Right lobe of liver (tissue), 6 donors: ENCODE results near the gene TUBG2. TPM values are rescaled to one million over a fixed set of nuclear protein-coding genes. Genes with fewer than 3 reads are reported as not detected.

Experiments used
- ATAC-seq, 4 donors: fragments of 200-7000 bp; cut with Tn5 transposase; one replicate each; pipeline ENCODE4 v1.9.1; 2020; ENCODE audit warnings: mild to moderate bottlenecking in 4 of 4, moderate library complexity in 4 of 4
- DNase-seq, 3 donors: peaks; one replicate each; pipeline ENCODE4 v3.0.0-alpha.2; 2020
- H3K27ac ChIP-seq, 3 donors: fragments of 200-600 bp; one replicate each; pipeline ENCODE4 v1.8.0; 2022
- H3K27me3 ChIP-seq, 2 donors: fragments of 200-600 bp; one replicate each; pipeline ENCODE4 v1.8.0; 2022
- H3K36me3 ChIP-seq, 4 donors: fragments of 200-600 bp; sonication (generic) in 1 of 4; one replicate each; pipeline versions ENCODE4 v1.5.1 to v1.8.0; 2017 to 2022; ENCODE audit warnings: control low read depth in 1 of 4
- H3K4me1 ChIP-seq, 4 donors: fragments of 200-600 bp; sonication (generic) in 1 of 4; one replicate each; pipeline versions ENCODE4 v1.5.1 to v1.8.0; 2017 to 2022; ENCODE audit warnings: control low read depth in 1 of 4
- H3K4me3 ChIP-seq, 3 donors: fragments of 200-600 bp; one replicate each; pipeline ENCODE4 v1.8.0; 2022
- H3K9me3 ChIP-seq, 4 donors: fragments of 200-600 bp; sonication (generic) in 1 of 4; one replicate each; pipeline versions ENCODE4 v1.5.1 to v1.8.0; 2017 to 2022; ENCODE audit warnings: control low read depth in 1 of 4
- POLR2A ChIP-seq: fragments of 450-650 bp; IDR thresholded peaks from one replicate; pipeline ENCODE4 v1.6.1; 2017; ENCODE audit warnings: antibody characterized with exemption, mild to moderate bottlenecking
- WGBS: methylation state at CpG from one replicate; pipeline ENCODE4 v1.1.6; 2018; ENCODE audit warnings: low coverage, low lambda C conversion rate; ENCODE audit not compliant: insufficient coverage; ENCODE audit errors: missing lambda C conversion rate; 5-methylcytosine and 5-hydroxymethylcytosine counted together
- intact Hi-C, 2 donors: fragments of 100-400 bp; cut with DNase I; formaldehyde crosslinking; loops; one replicate each; pipeline versions ENCODE4 v1.11.2 to v1.14.1; 2022
- total RNA-seq, 6 experiments: library from RNA; depleted of rRNA in 2 of 6; stranded (reverse); fragments of >200 nt in 2 of 6; fragmentation: NEBNext Ultra II Directional in 3 of 6; extraction: Animal tissue kit (Norgen Biotek cat#: 25700) in 3 of 6; gene quantifications; one replicate each; pipeline versions ENCODE4 v1.1.0 to v1.2.4, GENCODE V29; 2016 to 2023
- TF ChIP-seq, protein P1 (sequence below), 4 donors: fragments of 200-600 bp in 3 of 4; fragments of 450-650 bp in 1 of 4; IDR thresholded peaks; one replicate each; pipeline versions ENCODE4 v1.5.1 to v1.8.0; 2016 to 2022; ENCODE audit warnings: antibody characterized with exemption in 4 of 4, mild to moderate bottlenecking in 2 of 4
- donor health status: DM: no; HTN: yes; CAD: no.
- donor health status: DM: no; HTN: no; CAD: no.
- donor health status: DM: no; HTN: no; CAD: no.
- donor health status: DM: no; HTN: yes; CAD: no.
- donor health status: DM: no; HTN: yes; CAD: no.

TUBG2 gene
- total RNA-seq, 6 experiments from 2014 or later: 6.8 to 10.7 (median 7.5) TPM

DNA sequence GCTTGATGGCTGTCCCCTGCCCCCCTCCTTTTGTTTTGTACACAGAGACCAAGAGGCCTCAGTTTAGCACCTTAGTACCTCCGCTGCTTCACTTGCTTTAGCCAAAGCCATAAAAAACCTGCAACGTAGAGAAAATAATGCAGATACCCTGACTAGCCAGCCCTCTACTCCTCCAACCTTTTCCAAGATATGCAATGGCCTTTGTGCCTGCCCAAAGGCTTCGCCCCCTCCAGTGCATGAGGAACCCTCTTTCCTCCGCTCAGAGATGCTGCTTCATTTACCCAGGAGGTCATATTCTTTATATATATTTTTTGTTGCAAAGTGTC is 40.3 kb downstream of the TUBG2 start:
- no peak overlapping the region for H3K4me3 ChIP-seq
- WGBS: 100% methylated on average over 2 of the region's 4 CpGs
- no peaks in the 10 kb centered on the region for H3K9me3 ChIP-seq
- H3K27ac ChIP-seq: no peak overlapping the region
- peaks cover 0 to 30% (median 12%) of the 10 kb centered on the region in 4 donors for H3K36me3 ChIP-seq
- ATAC-seq: no peak
- no peaks in the 10 kb centered on the region for H3K4me1 ChIP-seq
- no peak for TF ChIP-seq POLR2A
- TF ChIP-seq, protein P1, sequence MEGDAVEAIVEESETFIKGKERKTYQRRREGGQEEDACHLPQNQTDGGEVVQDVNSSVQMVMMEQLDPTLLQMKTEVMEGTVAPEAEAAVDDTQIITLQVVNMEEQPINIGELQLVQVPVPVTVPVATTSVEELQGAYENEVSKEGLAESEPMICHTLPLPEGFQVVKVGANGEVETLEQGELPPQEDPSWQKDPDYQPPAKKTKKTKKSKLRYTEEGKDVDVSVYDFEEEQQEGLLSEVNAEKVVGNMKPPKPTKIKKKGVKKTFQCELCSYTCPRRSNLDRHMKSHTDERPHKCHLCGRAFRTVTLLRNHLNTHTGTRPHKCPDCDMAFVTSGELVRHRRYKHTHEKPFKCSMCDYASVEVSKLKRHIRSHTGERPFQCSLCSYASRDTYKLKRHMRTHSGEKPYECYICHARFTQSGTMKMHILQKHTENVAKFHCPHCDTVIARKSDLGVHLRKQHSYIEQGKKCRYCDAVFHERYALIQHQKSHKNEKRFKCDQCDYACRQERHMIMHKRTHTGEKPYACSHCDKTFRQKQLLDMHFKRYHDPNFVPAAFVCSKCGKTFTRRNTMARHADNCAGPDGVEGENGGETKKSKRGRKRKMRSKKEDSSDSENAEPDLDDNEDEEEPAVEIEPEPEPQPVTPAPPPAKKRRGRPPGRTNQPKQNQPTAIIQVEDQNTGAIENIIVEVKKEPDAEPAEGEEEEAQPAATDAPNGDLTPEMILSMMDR (IDR thresholded peaks at IDR 0.05): no peak
- no peaks in the 10 kb centered on the region for H3K27me3 ChIP-seq
- intact Hi-C loops: no loop called here
- DNase-seq: no peak

DNA sequence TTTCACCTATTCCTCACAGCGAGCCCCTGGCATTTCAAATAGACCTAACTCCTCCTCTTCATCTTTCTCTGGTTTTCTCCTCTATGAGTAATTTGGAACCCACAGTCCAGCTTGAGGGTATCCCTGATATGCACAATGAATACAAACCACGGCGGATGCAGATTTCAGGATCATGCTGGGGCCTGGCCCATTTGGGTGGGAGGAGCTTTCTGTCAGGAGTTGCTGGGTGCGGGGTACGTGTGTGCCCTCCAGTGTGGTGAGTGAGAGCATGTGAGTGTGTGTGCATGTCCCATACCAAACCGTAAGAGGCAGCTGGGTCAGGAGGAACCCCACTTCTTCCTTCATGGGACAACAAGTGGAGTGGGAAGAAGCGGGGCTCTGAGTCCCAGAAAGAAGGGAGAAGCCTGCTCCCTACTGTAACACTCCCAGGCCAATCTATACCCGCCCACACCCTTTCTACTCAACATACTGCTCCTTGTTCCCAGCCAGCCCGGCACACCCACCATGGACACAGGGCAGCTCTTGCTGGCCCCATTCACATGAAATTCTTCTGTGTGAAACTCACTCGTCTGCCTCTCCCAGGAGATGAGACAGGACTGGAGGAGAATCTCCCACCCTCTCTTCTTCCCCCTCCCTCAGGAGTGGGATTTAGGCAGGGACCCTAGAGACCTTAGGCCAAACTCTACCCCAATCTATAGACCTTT is 41.7 kb downstream of the TUBG2 start:
- Histone ChIP-seq H3K4me1 (no peaks in the 10 kb centered on the region), H3K4me3 (no peak overlapping the region), H3K27me3 (no peaks in the 10 kb centered on the region), H3K9me3 (no peaks in the 10 kb centered on the region), H3K36me3 (peaks cover 0 to 44% (median 23%) of the 10 kb centered on the region in 4 donors), H3K27ac (no peak overlapping the region)
- TF ChIP-seq, protein P1 (IDR thresholded peaks at IDR 0.05): no peak
- no peak for TF ChIP-seq POLR2A
- WGBS: no CpG with 5 or more reads among the region's 10 CpGs
- ATAC-seq: no peak
- intact Hi-C loops: no loop called here
- no peak for DNase-seq

DNA sequence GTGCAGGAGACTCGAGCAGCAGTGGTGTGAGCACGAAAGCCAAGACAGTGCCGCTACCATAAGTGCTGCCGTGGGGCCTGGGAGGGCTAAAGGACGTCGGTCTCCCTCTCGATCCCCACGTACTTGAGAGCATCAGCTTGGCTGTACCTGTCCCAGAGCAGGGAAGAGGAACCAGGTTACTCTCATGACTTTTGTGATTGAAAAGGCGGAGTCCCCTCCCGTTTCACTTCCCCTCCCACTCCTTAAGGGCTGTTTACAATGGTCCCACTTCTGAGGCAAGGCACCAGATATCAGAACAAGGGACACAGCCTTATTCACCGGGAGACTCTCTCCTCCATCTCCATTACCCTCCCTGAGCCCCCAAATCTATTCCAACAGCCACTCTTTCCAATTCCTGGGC is 43.4 kb downstream of the TUBG2 start:
- Histone ChIP-seq H3K27me3 (no peaks in the 10 kb centered on the region), H3K4me1 (no peaks in the 10 kb centered on the region), H3K36me3 (peaks cover 0 to 61% (median 31%) of the 10 kb centered on the region in 4 donors), H3K9me3 (no peaks in the 10 kb centered on the region), H3K4me3 (no peak overlapping the region), H3K27ac (no peak overlapping the region)
- DNase-seq: no peak
- WGBS: 93% methylated on average over 2 of the region's 11 CpGs
- no peak for ATAC-seq
- no peak for TF ChIP-seq POLR2A
- TF ChIP-seq, protein P1 (IDR thresholded peaks at IDR 0.05): no peak
- intact Hi-C loops: no loop called here

DNA sequence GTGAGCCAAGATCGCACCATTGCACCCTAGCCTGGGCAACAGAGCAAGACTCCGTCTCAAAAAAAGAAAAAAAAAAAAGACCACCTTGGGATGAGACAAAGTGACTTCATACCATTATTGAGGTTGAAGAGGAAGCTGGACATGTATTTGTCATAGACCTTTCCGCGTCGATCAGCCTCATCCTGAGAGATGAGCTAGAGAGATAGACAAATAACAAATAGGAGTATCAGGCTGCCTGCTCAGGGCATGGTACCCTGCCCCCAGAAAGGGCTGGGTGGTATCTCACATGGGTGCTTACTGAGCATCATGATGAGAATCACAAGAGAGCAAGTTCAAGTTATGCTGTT is 45.4 kb downstream of the TUBG2 start:
- Histone ChIP-seq H3K4me1 (no peaks in the 10 kb centered on the region), H3K27ac (no peak overlapping the region), H3K4me3 (no peak overlapping the region), H3K9me3 (no peaks in the 10 kb centered on the region), H3K27me3 (no peaks in the 10 kb centered on the region), H3K36me3 (peaks cover 0 to 81% (median 43%) of the 10 kb centered on the region in 4 donors)
- intact Hi-C loops: no loop called here
- no peak for DNase-seq
- 92% methylated on average over 5 of the region's 5 CpGs for WGBS
- TF ChIP-seq, protein P1 (IDR thresholded peaks at IDR 0.05): no peak
- no peak for TF ChIP-seq POLR2A
- no peak for ATAC-seq
